HL-60 (cell line): Measurements from ENCODE around the gene CCR3.

ENCODE experiments used
- DNase-seq, 2 experiments: peaks; one replicate each; pipeline ENCODE4 v3.0.0-alpha.2; 2010 to 2020; ENCODE audit warnings: low read depth in 1 of 2, low spot score in 1 of 2
- H3K27ac ChIP-seq: fragments of 250-450 bp; sonication (Bioruptor Pico); replicated peaks from 2 replicates; pipeline ENCODE4 v1.5.1; 2020; ENCODE audit warnings: mild to moderate bottlenecking, moderate library complexity
- H3K27me3 ChIP-seq: fragments of 250-450 bp; sonication (Bioruptor Pico); 2 replicates; pipeline ENCODE4 v1.5.1; 2021; ENCODE audit warnings: mild to moderate bottlenecking, moderate library complexity; ENCODE audit not compliant: insufficient read depth, poor library complexity, severe bottlenecking
- H3K4me3 ChIP-seq: replicated peaks from 2 replicates; pipeline ENCODE4 v1.5.1; 2011; ENCODE audit warnings: mild to moderate bottlenecking, control low read depth, low read length; ENCODE audit not compliant: insufficient read depth
- GABPA ChIP-seq: IDR thresholded peaks from 2 replicates; pipeline ENCODE4 v1.6.1; 2012; ENCODE audit warnings: low read depth
- POLR2AphosphoS5 ChIP-seq: IDR thresholded peaks from 2 replicates; pipeline ENCODE4 v1.6.1; 2012; ENCODE audit warnings: low read depth
- SPI1 ChIP-seq: IDR thresholded peaks from 2 replicates; pipeline ENCODE4 v1.6.1; 2012; ENCODE audit warnings: low read depth, mild to moderate bottlenecking, borderline replicate concordance
- TF ChIP-seq, protein P1 (sequence below): IDR thresholded peaks from one replicate; pipeline ENCODE4 v1.5.1; 2011; ENCODE audit warnings: low read length, control low read depth, inconsistent platforms; ENCODE audit not compliant: insufficient read depth
- TF ChIP-seq, protein P2 (sequence below): IDR thresholded peaks from 2 replicates; pipeline ENCODE4 v1.6.1; 2012; ENCODE audit warnings: low read depth; ENCODE audit not compliant: insufficient replicate concordance

CCR3 gene

DNA sequence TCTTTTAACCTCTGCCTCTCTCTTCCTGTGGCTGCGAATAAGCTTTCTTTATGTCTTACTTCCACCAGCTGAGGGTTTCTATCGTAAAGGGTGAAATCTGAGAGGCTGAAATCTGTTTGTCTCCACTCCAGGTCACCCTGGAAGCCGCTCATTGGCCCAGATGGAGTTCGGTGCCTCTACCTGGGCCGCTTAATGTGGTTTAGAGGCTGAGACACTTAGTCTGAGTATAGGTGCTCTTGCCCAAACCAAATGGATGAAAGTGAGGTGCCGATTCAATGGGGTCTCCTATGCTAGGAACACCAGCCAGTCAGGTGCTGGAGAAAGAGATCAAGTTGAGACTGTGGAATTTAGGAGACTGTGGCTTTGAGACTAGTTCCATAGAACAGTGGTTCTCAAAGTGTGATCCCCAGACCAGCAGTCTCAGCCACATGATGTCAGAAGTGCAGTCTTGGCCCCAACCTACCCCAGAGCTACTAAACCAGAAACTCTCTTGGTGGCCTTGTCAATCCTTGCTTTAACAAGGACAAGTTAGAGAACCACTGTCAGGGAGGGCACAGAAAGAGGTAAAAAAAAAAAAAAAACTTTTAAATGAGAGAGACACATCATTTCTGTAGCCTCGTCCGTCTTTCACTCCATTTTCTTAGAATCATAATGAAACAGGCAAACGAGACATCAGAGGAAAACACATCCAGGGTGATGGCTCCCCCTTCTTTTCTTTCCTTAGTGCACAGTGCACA is 56.8 kb downstream of the CCR3 start:
- TF ChIP-seq SPI1 (no peak), GABPA (no peak), POLR2AphosphoS5 (no peak)
- TF ChIP-seq, protein P1, sequence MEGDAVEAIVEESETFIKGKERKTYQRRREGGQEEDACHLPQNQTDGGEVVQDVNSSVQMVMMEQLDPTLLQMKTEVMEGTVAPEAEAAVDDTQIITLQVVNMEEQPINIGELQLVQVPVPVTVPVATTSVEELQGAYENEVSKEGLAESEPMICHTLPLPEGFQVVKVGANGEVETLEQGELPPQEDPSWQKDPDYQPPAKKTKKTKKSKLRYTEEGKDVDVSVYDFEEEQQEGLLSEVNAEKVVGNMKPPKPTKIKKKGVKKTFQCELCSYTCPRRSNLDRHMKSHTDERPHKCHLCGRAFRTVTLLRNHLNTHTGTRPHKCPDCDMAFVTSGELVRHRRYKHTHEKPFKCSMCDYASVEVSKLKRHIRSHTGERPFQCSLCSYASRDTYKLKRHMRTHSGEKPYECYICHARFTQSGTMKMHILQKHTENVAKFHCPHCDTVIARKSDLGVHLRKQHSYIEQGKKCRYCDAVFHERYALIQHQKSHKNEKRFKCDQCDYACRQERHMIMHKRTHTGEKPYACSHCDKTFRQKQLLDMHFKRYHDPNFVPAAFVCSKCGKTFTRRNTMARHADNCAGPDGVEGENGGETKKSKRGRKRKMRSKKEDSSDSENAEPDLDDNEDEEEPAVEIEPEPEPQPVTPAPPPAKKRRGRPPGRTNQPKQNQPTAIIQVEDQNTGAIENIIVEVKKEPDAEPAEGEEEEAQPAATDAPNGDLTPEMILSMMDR: no peak
- H3K4me3 ChIP-seq: no peak overlapping the region
- no peaks in the 10 kb centered on the region for H3K27me3 ChIP-seq
- peak overlapping the region; percentile 84 for H3K27ac ChIP-seq
- DNase-seq: no peak

DNA sequence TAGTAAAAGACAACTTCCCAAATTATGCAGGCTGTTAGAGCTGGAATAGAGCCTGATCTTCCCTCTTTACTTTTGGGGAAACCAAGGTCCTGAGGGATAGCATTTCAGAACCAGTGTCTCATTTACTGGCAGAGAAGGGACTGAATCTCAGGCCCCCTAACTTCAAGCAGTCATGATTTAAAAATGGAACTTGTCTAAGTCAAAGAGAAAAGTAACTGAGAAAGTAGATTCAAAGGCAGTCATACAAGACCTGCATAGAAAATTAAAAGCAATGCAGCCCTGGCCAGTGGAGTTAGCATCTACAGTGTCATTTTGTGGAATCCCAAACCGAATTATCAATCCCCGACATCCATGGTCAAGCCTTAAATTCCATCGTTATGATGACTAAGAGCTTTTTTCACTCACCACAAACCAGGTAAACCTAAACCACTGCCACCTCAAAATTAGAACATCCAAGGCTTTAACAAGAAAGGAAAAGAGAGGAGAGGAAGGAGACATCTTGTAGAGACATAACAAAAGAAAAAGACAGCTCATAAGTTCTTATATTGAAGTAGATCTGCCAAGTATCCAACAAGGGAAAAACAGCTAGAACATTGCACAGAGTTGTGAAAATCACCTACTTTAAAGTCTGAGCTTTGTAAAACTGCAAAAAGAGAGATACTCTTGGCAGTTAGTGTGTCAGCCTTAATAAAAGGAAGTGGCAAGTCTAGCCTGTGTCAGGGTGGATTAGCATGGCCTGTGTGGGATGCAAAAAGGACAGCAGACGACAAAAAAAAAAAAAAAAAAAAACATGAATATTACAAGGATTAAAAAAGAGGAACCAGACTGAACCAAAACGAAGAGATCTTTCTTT is 57.6 kb downstream of the CCR3 start:
- Histone ChIP-seq H3K4me3 (no peak overlapping the region), H3K27me3 (no peaks in the 10 kb centered on the region), H3K27ac (peak overlapping the region; percentile 84)
- peak; percentile 90 for TF ChIP-seq SPI1
- no peak for TF ChIP-seq GABPA
- DNase-seq: peak; percentile 61 to 83

DNA sequence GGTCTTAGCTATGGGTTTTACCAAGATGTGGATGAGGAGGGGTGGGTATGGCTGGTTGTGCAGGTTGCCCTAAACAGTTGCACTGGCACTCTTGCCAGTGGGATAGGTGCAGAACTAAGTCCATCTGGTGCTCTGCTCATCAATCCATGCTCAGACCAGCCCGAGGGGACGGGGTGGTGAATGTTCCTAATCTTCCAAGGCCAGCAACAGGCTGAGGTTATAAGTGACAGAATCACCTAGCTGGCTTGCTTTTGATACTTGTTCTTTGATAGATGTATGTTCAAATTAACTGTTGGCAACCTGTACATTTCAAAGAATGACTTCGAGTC is 58.2 kb downstream of the CCR3 start:
- Histone ChIP-seq H3K27ac (peak overlapping the region; percentile 84), H3K4me3 (no peak overlapping the region), H3K27me3 (no peaks in the 10 kb centered on the region)
- DNase-seq: no peak
- TF ChIP-seq, protein P1: no peak
- TF ChIP-seq GABPA (no peak), POLR2AphosphoS5 (no peak), SPI1 (no peak)
- TF ChIP-seq, protein P2, sequence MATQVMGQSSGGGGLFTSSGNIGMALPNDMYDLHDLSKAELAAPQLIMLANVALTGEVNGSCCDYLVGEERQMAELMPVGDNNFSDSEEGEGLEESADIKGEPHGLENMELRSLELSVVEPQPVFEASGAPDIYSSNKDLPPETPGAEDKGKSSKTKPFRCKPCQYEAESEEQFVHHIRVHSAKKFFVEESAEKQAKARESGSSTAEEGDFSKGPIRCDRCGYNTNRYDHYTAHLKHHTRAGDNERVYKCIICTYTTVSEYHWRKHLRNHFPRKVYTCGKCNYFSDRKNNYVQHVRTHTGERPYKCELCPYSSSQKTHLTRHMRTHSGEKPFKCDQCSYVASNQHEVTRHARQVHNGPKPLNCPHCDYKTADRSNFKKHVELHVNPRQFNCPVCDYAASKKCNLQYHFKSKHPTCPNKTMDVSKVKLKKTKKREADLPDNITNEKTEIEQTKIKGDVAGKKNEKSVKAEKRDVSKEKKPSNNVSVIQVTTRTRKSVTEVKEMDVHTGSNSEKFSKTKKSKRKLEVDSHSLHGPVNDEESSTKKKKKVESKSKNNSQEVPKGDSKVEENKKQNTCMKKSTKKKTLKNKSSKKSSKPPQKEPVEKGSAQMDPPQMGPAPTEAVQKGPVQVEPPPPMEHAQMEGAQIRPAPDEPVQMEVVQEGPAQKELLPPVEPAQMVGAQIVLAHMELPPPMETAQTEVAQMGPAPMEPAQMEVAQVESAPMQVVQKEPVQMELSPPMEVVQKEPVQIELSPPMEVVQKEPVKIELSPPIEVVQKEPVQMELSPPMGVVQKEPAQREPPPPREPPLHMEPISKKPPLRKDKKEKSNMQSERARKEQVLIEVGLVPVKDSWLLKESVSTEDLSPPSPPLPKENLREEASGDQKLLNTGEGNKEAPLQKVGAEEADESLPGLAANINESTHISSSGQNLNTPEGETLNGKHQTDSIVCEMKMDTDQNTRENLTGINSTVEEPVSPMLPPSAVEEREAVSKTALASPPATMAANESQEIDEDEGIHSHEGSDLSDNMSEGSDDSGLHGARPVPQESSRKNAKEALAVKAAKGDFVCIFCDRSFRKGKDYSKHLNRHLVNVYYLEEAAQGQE: no peak

DNA sequence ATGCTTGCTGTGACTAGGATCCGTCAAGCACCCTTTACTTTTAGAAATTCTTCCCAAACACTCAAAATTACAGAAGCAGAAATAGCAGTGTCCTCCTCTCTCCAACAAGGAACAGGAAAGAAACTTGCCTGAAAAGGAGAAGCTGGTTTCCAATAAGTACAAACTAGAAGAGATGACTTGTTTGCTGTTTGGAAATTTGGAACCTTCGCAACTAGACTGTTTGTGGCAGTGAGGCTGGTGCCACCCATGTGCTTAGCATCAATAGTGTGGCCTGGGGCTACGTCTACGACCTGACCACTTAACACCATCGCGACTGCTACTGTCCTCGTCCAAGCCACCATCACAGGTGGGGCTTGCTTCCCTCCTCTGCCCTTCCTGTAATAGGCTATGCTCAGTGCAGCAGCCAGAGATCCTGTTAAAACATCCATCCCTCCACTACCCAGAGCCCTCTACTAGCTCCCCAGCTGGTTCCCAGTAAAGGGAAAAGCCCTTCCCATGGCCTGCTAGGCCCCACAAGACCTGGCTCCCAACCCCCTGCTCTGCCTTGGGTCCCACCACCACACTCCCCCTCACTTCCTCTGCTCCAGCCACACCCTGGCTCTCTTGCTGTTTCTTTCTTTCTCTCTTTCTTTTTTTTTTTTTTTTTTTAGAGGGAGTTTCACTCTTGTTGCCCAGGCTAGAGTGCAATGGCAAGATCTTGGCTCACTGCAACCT is 59.0 kb downstream of the CCR3 start:
- peak in 1 of 2 experiments; percentile 73 for DNase-seq
- H3K27me3 ChIP-seq: no peaks in the 10 kb centered on the region
- no peak overlapping the region for H3K4me3 ChIP-seq
- no peak for TF ChIP-seq POLR2AphosphoS5
- TF ChIP-seq SPI1: peak; percentile 43; the same call in 1 of the 2 replicates
- TF ChIP-seq, protein P2: no peak
- H3K27ac ChIP-seq: peak overlapping the region; percentile 84
